ENCODE measurements around the gene C4orf51.

GRCh38 chr4:145773581-145774234 lies 93.8 kb downstream of the C4orf51 start:
- TF ChIP-seq CTCF (IDR thresholded peaks at IDR 0.05; ENCODE audit: borderline replicate concordance, extremely low read depth, low read length, poor library complexity, severe bottlenecking): no peak
- no peak for TF ChIP-seq EZH2 (IDR thresholded peaks at IDR 0.05; ENCODE audit: borderline replicate concordance, low read depth, low read length, severe bottlenecking)

Data from DND-41 (cell line).